ENCODE data around the gene HPX. TPM values are rescaled to one million over a fixed set of nuclear protein-coding genes. Genes with fewer than 3 reads are reported as not detected.
"Not testable (repeated sequence)": the region's sequence is repeated elsewhere in the genome, so short reads cannot be mapped to it uniquely, and the experiment has no call there.

Gene HPX
- total and polyA plus RNA-seq, 4 experiments from 2014 or later = 0.83 to 1.3 TPM; not detected in 2

DNA sequence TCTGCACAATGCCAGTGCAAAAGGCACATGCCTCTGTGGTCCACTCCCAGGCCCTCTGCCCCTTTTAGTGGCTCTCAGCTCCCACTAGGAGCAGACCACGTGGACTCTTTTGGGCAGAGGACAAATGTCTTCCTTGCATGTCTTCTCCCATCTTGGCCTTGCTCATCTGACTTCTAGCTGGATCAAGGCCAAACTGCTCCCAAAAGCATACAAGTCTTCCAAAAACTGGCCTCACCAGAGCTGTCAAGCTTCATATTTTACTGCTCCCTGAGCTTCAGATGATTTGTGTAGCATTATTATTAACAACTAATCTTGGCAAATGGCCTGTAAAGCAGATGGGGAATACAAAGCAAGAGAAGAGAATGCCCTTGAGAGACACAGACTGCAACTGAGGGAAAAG is 43.6 kb downstream of the HPX start:
- H3K27me3 Mint-ChIP-seq = no peaks in the 10 kb centered on the region
- ChIA-PET POLR2A (ENCODE audit: partially characterized antibody) (interaction anchor here (23.7 kb wide), 1 partner anchor 20 kb away, joined by 503 read pairs; the partner anchor contains the start of gene APBB1), CTCF (ENCODE audit: partially characterized antibody) (no interaction called here)
- H3K4me1 Mint-ChIP-seq = peaks cover 29 to 78% (median 58%) of the 10 kb centered on the region in 4 donors
- H3K36me3 ChIP-seq (ENCODE audit: insufficient read depth, low read length) = peaks cover 15% of the 10 kb centered on the region
- no peak overlapping the region for H3K4me3 Mint-ChIP-seq
- intact Hi-C loops (cut with micrococcal nuclease) = no loop called here
- no peak for DNase-seq
- no peaks in the 10 kb centered on the region for H3K9me3 Mint-ChIP-seq
- H3K9me3 ChIP-seq (ENCODE audit: control insufficient read depth in 1 of 2, low read length in 2 of 2) = no peaks in the 10 kb centered on the region
- no peak overlapping the region for H3K27ac ChIP-seq (ENCODE audit: low read depth, low read length)
- H3K4me1 ChIP-seq (ENCODE audit: insufficient read depth, low read length) = peaks cover 37% of the 10 kb centered on the region
- H3K4me3 ChIP-seq (ENCODE audit: low read length in 2 of 2) = no peak overlapping the region
- no peaks in the 10 kb centered on the region for H3K27me3 ChIP-seq (ENCODE audit: insufficient read depth, low read length)
- peaks cover 56 to 59% of the 10 kb centered on the region in 2 donors for H3K36me3 Mint-ChIP-seq
- H3K27ac Mint-ChIP-seq = peak overlapping the region in 5 of 7 donors; percentile 12 to 68 (median 36)

DNA sequence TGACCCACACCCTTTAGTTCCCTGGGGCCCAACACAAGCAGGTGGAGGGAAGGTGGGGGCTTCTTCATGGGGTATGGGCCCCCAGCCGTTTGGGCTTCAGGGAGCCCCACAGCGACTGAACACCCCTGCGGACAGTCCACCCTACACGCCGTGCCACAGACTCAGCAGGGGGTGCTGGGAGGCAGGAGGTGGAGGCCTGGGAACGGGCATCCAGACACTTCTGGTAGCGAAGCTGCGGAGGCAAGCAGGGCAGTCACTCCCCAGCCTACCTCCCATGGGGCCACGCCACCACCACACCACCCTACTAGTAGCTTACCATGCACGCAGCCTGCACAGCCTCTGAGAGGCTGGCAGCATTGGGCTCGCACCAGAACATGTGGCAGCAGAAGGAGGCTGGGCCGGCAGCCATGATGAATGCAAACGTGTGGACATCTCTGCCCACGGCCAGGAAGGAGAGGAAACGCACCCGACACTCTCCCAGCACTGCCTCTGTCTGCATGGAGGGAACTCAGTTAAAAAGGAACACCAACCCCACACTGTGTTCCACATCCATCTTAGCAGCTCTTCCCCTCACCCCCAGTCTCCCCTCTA is 45.2 kb downstream of the HPX start:
- ChIA-PET POLR2A (ENCODE audit: partially characterized antibody) (interaction anchor here (0.6 to 23.7 kb wide), 3 partner anchors 7 to 30 kb away, joined by 3 to 503 read pairs (median 273); partner anchors contain the start of gene APBB1), CTCF (ENCODE audit: partially characterized antibody) (interaction anchor here (1.3 kb wide), 1 partner anchor 48 kb away, joined by 3 read pairs; no protein-coding TSS in a partner anchor)
- peaks cover 15% of the 10 kb centered on the region for H3K36me3 ChIP-seq (ENCODE audit: insufficient read depth, low read length)
- no peak for DNase-seq
- H3K36me3 Mint-ChIP-seq = peaks cover 50 to 66% of the 10 kb centered on the region in 2 donors
- no peak overlapping the region for H3K27ac ChIP-seq (ENCODE audit: low read depth, low read length)
- no peak overlapping the region for H3K4me3 ChIP-seq (ENCODE audit: low read length in 2 of 2)
- intact Hi-C loops (cut with micrococcal nuclease) = no loop called here
- no peaks in the 10 kb centered on the region for H3K27me3 Mint-ChIP-seq
- H3K4me1 ChIP-seq (ENCODE audit: insufficient read depth, low read length) = peaks cover 37% of the 10 kb centered on the region
- no peaks in the 10 kb centered on the region for H3K27me3 ChIP-seq (ENCODE audit: insufficient read depth, low read length)
- peak overlapping the region in 3 of 7 donors; percentile 44 to 81 (median 59) for H3K27ac Mint-ChIP-seq
- H3K4me1 Mint-ChIP-seq = peaks cover 31 to 78% (median 57%) of the 10 kb centered on the region in 4 donors
- no peak overlapping the region for H3K4me3 Mint-ChIP-seq
- H3K9me3 ChIP-seq (ENCODE audit: control insufficient read depth in 1 of 2, low read length in 2 of 2) = no peaks in the 10 kb centered on the region
- H3K9me3 Mint-ChIP-seq = no peaks in the 10 kb centered on the region

DNA sequence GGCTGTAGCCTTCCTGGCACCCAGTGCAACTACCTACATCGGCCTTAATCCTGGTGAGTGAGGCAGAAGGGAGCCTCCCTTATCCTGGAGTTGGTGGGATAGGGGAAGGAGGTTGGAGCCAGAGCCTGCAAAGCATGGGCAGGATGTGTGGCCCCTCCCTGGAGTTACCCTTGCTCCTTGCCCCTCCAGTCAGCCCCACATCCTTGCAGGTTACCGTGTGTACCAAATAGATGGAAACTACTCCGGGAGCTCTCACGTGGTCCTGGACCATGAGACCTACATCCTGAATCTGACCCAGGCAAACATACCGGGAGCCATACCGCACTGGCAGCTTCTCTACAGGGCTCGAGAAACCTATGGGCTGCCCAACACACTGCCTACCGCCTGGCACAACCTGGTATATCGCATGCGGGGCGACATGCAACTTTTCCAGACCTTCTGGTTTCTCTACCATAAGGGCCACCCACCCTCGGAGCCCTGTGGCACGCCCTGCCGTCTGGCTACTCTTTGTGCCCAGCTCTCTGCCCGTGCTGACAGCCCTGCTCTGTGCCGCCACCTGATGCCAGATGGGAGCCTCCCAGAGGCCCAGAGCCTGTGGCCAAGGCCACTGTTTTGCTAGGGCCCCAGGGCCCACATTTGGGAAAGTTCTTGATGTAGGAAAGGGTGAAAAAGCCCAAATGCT is 46.7 kb downstream of the HPX start:
- Histone ChIP-seq H3K4me1 (ENCODE audit: insufficient read depth, low read length) (peaks cover 43% of the 10 kb centered on the region), H3K27ac (ENCODE audit: low read depth, low read length) (no peak overlapping the region), H3K9me3 (ENCODE audit: control insufficient read depth in 1 of 2, low read length in 2 of 2) (no peaks in the 10 kb centered on the region), H3K4me3 (ENCODE audit: low read length in 2 of 2) (no peak overlapping the region), H3K27me3 (ENCODE audit: insufficient read depth, low read length) (no peaks in the 10 kb centered on the region), H3K36me3 (ENCODE audit: insufficient read depth, low read length) (peaks cover 15% of the 10 kb centered on the region)
- Mint-ChIP-seq H3K36me3 (peaks cover 39 to 63% of the 10 kb centered on the region in 2 donors), H3K27me3 (no peaks in the 10 kb centered on the region), H3K4me3 (peak overlapping the region in 1 of 8 donors; percentile 30), H3K9me3 (no peaks in the 10 kb centered on the region), H3K27ac (peak overlapping the region in 4 of 7 donors; percentile 5 to 98 (median 25)), H3K4me1 (peaks cover 36 to 78% (median 55%) of the 10 kb centered on the region in 4 donors)
- DNase-seq = no peak
- intact Hi-C loops (cut with micrococcal nuclease) = no loop called here
- POLR2A ChIA-PET (ENCODE audit: partially characterized antibody) = interaction anchor here (0.7 to 23.7 kb wide), 3 partner anchors 9 to 50 kb away, joined by 3 to 503 read pairs (median 273); partner anchors contain the start of gene APBB1
- CTCF ChIA-PET (ENCODE audit: partially characterized antibody) = interaction anchor here (1.1 kb wide), 1 partner anchor 50 kb away, joined by 3 read pairs; no protein-coding TSS in a partner anchor

DNA sequence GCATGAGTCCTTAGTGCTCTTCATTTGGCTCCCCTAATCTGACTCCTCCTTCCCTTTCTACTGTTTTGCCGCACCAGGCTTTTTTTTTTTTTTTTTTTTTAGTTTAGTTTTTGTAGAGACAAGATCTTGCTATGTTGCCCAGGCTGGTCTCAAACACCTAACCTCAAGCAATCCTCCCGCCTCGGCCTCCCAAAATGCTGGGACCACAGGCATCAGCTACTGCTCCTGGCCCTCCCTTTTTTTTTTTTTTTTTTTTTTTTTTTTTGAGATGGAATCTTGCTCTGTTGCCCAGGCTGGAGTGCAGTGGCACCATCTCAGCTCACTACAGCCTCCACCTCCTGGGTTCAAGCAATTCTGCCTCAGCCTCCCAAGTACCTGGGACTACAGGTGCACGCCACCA is 48.5 kb downstream of the HPX start:
- H3K27ac ChIP-seq (ENCODE audit: low read depth, low read length) = not testable (repeated sequence)
- Mint-ChIP-seq H3K36me3 (peaks cover 22 to 49% of the 10 kb centered on the region in 2 donors), H3K27ac (peak overlapping the region in 6 of 7 donors; percentile 42 to 98 (median 81))

DNA sequence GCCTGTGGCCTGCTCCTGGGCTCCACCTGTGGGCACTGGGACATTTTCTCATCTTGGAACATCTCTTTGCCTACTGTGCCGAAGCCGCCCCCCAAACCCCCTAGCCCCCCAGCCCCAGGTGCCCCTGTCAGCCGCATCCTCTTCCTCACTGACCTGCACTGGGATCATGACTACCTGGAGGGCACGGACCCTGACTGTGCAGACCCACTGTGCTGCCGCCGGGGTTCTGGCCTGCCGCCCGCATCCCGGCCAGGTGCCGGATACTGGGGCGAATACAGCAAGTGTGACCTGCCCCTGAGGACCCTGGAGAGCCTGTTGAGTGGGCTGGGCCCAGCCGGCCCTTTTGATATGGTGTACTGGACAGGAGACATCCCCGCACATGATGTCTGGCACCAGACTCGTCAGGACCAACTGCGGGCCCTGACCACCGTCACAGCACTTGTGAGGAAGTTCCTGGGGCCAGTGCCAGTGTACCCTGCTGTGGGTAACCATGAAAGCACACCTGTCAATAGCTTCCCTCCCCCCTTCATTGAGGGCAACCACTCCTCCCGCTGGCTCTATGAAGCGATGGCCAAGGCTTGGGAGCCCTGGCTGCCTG is 49.2 kb downstream of the HPX start:
- Mint-ChIP-seq H3K36me3 (peaks cover 21 to 43% of the 10 kb centered on the region in 2 donors), H3K27ac (peak overlapping the region; percentile 93 to 99 (median 95)), H3K9me3 (no peaks in the 10 kb centered on the region), H3K4me1 (peaks cover 28 to 69% (median 45%) of the 10 kb centered on the region in 4 donors), H3K4me3 (peak overlapping the region; percentile 93 to 98 (median 95)), H3K27me3 (no peaks in the 10 kb centered on the region)
- intact Hi-C loops (cut with micrococcal nuclease) = loop anchor here (2.0 kb wide), 1 partner anchor 221 kb away; the partner anchor contains the start of gene TAF10
- H3K27me3 ChIP-seq (ENCODE audit: insufficient read depth, low read length) = no peaks in the 10 kb centered on the region
- DNase-seq = no peak
- peaks cover 50% of the 10 kb centered on the region for H3K4me1 ChIP-seq (ENCODE audit: insufficient read depth, low read length)
- ChIA-PET CTCF (ENCODE audit: partially characterized antibody) (interaction anchor here (0.9 to 19.5 kb wide), 5 partner anchors 12 to 54 kb away, joined by 3 to 1014 read pairs (median 3); partner anchors contain the start of gene HPX), POLR2A (ENCODE audit: partially characterized antibody) (interaction anchor here (0.6 to 23.7 kb wide), 9 partner anchors 11 to 90 kb away, joined by 3 to 503 read pairs (median 8); partner anchors contain the start of genes APBB1, ARFIP2 and TIMM10B)
- H3K9me3 ChIP-seq (ENCODE audit: control insufficient read depth in 1 of 2, low read length in 2 of 2) = no peaks in the 10 kb centered on the region
- no peaks in the 10 kb centered on the region for H3K36me3 ChIP-seq (ENCODE audit: insufficient read depth, low read length)
- peak overlapping the region; percentile 79 to 97 for H3K4me3 ChIP-seq (ENCODE audit: low read length in 2 of 2)
- peak overlapping the region; percentile 83 for H3K27ac ChIP-seq (ENCODE audit: low read depth, low read length)

More for the DNA sequence above, 48.5 kb downstream of the HPX start:
- H3K4me1 ChIP-seq (ENCODE audit: insufficient read depth, low read length) = peaks cover 50% of the 10 kb centered on the region
- H3K9me3 Mint-ChIP-seq; H3K36me3 ChIP-seq (ENCODE audit: insufficient read depth, low read length); H3K9me3 ChIP-seq (ENCODE audit: control insufficient read depth in 1 of 2, low read length in 2 of 2); H3K27me3 Mint-ChIP-seq; DNase-seq; H3K27me3 ChIP-seq (ENCODE audit: insufficient read depth, low read length); intact Hi-C loops (cut with micrococcal nuclease); H3K4me3 ChIP-seq (ENCODE audit: low read length in 2 of 2): not testable (repeated sequence)
- peaks cover 33 to 72% (median 48%) of the 10 kb centered on the region in 4 donors for H3K4me1 Mint-ChIP-seq
- peak overlapping the region; percentile 68 to 96 (median 94) for H3K4me3 Mint-ChIP-seq
- POLR2A ChIA-PET (ENCODE audit: partially characterized antibody) = interaction anchor here (1.9 to 23.7 kb wide), 3 partner anchors 11 to 89 kb away, joined by 6 to 503 read pairs (median 273); partner anchors contain the start of genes APBB1, ARFIP2 and TIMM10B
- CTCF ChIA-PET (ENCODE audit: partially characterized antibody) = interaction anchor here (1.0 to 1.6 kb wide), 3 partner anchors 13 to 53 kb away, joined by 3 to 6 read pairs (median 4); no protein-coding TSS in a partner anchor

DNA sequence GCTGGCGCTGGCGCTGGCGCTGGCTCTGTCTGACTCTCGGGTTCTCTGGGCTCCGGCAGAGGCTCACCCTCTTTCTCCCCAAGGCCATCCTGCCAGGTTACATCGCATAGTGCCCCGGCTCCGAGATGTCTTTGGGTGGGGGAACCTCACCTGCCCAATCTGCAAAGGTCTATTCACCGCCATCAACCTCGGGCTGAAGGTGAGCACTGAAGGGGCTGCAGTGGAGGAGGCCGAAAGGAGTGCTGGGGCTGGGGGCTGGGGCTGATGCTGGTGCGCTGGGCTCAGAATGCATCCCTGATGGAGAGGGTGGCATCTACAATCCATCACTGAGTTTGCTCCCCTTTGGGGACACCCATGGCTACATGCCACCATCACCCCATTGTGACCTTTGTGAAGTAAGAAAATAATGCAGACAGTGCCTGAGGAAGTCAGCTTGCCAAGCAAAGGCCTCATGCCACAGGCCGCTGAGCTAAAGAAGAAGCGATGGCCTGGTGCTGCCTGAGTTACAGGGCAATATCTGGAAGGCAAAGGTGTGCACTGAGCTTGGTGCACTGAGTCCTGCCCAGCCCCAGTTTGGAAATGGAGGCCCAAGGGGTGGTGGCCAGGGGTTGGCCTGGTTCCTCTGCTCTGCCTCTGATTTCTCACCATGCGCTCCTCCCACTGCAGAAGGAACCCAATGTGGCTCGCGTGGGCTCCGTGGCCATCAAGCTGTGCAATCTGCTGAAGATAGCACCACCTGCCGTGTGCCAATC is 49.9 kb downstream of the HPX start:
- H3K4me1 Mint-ChIP-seq = peaks cover 25 to 62% (median 40%) of the 10 kb centered on the region in 4 donors
- POLR2A ChIA-PET (ENCODE audit: partially characterized antibody) = interaction anchor here (0.6 to 23.7 kb wide), 20 partner anchors 10 to 701 kb away, joined by 3 to 503 read pairs (median 4); partner anchors contain the start of genes APBB1, ARFIP2, TAF10 and TIMM10B

More for the DNA sequence above, 49.9 kb downstream of the HPX start:
- no peaks in the 10 kb centered on the region for H3K36me3 ChIP-seq (ENCODE audit: insufficient read depth, low read length)
- Mint-ChIP-seq H3K27ac (peak overlapping the region; percentile 93 to 99 (median 95)), H3K4me3 (peak overlapping the region; percentile 93 to 98 (median 95)), H3K27me3 (no peaks in the 10 kb centered on the region), H3K9me3 (no peaks in the 10 kb centered on the region), H3K36me3 (peaks cover 14 to 36% of the 10 kb centered on the region in 2 donors)
- intact Hi-C loops (cut with micrococcal nuclease) = loop anchor here (1.0 to 2.0 kb wide), 7 partner anchors 11 to 292 kb away; partner anchors contain the start of genes APBB1, ARFIP2, FHIP1B and MRPL17
- CTCF ChIA-PET (ENCODE audit: partially characterized antibody) = interaction anchor here (0.9 to 19.5 kb wide), 10 partner anchors 12 to 293 kb away, joined by 3 to 1014 read pairs (median 4); partner anchors contain the start of genes APBB1, HPX and MRPL17
- H3K27me3 ChIP-seq (ENCODE audit: insufficient read depth, low read length) = no peaks in the 10 kb centered on the region
- peak overlapping the region; percentile 83 for H3K27ac ChIP-seq (ENCODE audit: low read depth, low read length)
- no peaks in the 10 kb centered on the region for H3K9me3 ChIP-seq (ENCODE audit: control insufficient read depth in 1 of 2, low read length in 2 of 2)
- DNase-seq = peak in 3 of 5 donors; percentile 22 to 35 (median 30)
- H3K4me1 ChIP-seq (ENCODE audit: insufficient read depth, low read length) = peaks cover 50% of the 10 kb centered on the region
- H3K4me3 ChIP-seq (ENCODE audit: low read length in 2 of 2) = peak overlapping the region; percentile 79 to 97

Measured in CD4-positive, alpha-beta memory T cell (primary cell).